Upper lobe of right lung (tissue), 1 donor: ENCODE results near the gene B2M. TPM values are rescaled to one million over a fixed set of nuclear protein-coding genes. Genes with fewer than 3 reads are reported as not detected.

Source experiments
- ATAC-seq: fragments of 200-7000 bp; cut with Tn5 transposase; one replicate; pipeline ENCODE4 v1.9.1; 2020; ENCODE audit warnings: mild to moderate bottlenecking, moderate library complexity
- DNase-seq: peaks from one replicate; pipeline ENCODE4 v3.0.0-alpha.2; 2020
- H3K27ac ChIP-seq: fragments of 200-600 bp; one replicate; pipeline ENCODE4 v1.8.0; 2022
- H3K27me3 ChIP-seq: fragments of 200-600 bp; one replicate; pipeline ENCODE4 v1.8.0; 2022; ENCODE audit warnings: mild to moderate bottlenecking
- H3K36me3 ChIP-seq: fragments of 200-600 bp; one replicate; pipeline ENCODE4 v1.8.0; 2022
- H3K4me1 ChIP-seq: fragments of 200-600 bp; one replicate; pipeline ENCODE4 v1.8.0; 2022
- H3K4me3 ChIP-seq: fragments of 200-600 bp; one replicate; pipeline ENCODE4 v1.8.0; 2022; ENCODE audit warnings: mild to moderate bottlenecking
- H3K9me3 ChIP-seq: fragments of 200-600 bp; one replicate; pipeline ENCODE4 v1.8.0; 2022
- intact Hi-C: fragments of 100-400 bp; cut with DNase I; formaldehyde crosslinking; loops from one replicate; pipeline ENCODE4 v1.11.0; 2022
- total RNA-seq: library from RNA; stranded (reverse); fragmentation: NEBNext Ultra II Directional; extraction: Animal tissue kit (Norgen Biotek cat#: 25700); gene quantifications from one replicate; pipeline ENCODE4 v1.2.1, GENCODE V29; 2021
- TF ChIP-seq, protein P1 (sequence below): fragments of 200-600 bp; IDR thresholded peaks from one replicate; pipeline ENCODE4 v1.8.0; 2022; ENCODE audit warnings: antibody characterized with exemption
- donor health status: DM: no; HTN: yes; CAD: no; lungs with severe emphysema.

Gene B2M
- total RNA-seq, 1 donor from 2014 or later, result 4,033 TPM

- DNase-seq (no peak), ATAC-seq (no peak)
- H3K9me3 ChIP-seq, result no peaks in the 10 kb centered on the region
- peaks cover 16% of the 10 kb centered on the region for H3K4me1 ChIP-seq
- H3K4me3 ChIP-seq, result no peak overlapping the region
- intact Hi-C loops, result loop anchor here (10.0 kb wide), 1 partner anchor 48 kb away; the partner anchor contains the start of genes B2M and PATL2
- TF ChIP-seq, protein P1, sequence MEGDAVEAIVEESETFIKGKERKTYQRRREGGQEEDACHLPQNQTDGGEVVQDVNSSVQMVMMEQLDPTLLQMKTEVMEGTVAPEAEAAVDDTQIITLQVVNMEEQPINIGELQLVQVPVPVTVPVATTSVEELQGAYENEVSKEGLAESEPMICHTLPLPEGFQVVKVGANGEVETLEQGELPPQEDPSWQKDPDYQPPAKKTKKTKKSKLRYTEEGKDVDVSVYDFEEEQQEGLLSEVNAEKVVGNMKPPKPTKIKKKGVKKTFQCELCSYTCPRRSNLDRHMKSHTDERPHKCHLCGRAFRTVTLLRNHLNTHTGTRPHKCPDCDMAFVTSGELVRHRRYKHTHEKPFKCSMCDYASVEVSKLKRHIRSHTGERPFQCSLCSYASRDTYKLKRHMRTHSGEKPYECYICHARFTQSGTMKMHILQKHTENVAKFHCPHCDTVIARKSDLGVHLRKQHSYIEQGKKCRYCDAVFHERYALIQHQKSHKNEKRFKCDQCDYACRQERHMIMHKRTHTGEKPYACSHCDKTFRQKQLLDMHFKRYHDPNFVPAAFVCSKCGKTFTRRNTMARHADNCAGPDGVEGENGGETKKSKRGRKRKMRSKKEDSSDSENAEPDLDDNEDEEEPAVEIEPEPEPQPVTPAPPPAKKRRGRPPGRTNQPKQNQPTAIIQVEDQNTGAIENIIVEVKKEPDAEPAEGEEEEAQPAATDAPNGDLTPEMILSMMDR, result no peak
- no peaks in the 10 kb centered on the region for H3K27me3 ChIP-seq
- peak overlapping the region; percentile 51 for H3K27ac ChIP-seq
- no peaks in the 10 kb centered on the region for H3K36me3 ChIP-seq
Observed at GRCh38 chr15:44666210-44667038, 44.9 kb upstream of the B2M start.

- Histone ChIP-seq H3K27me3 (no peaks in the 10 kb centered on the region), H3K36me3 (no peaks in the 10 kb centered on the region), H3K4me1 (peaks cover 10% of the 10 kb centered on the region), H3K4me3 (no peak overlapping the region), H3K27ac (peak overlapping the region; percentile 51), H3K9me3 (no peaks in the 10 kb centered on the region)
- DNase-seq, result no peak
- intact Hi-C loops, result loop anchor here (10.0 kb wide), 1 partner anchor 48 kb away; the partner anchor contains the start of genes B2M and PATL2
- TF ChIP-seq, protein P1, result no peak
- ATAC-seq, result no peak
Observed at GRCh38 chr15:44667039-44667360, 44.3 kb upstream of the B2M start.

- no peak overlapping the region for H3K27ac ChIP-seq
- DNase-seq (no peak), ATAC-seq (no peak)
- peaks cover 4% of the 10 kb centered on the region for H3K4me1 ChIP-seq
- H3K9me3 ChIP-seq, result no peaks in the 10 kb centered on the region
- intact Hi-C loops, result loop anchor here (10.0 kb wide), 1 partner anchor 46 kb away; the partner anchor contains the start of genes B2M and PATL2
- H3K36me3 ChIP-seq, result no peaks in the 10 kb centered on the region
- TF ChIP-seq, protein P1, result no peak
- H3K4me3 ChIP-seq, result no peak overlapping the region
- no peaks in the 10 kb centered on the region for H3K27me3 ChIP-seq
Observed at GRCh38 chr15:44668921-44669320, 42.4 kb upstream of the B2M start.

DNA sequence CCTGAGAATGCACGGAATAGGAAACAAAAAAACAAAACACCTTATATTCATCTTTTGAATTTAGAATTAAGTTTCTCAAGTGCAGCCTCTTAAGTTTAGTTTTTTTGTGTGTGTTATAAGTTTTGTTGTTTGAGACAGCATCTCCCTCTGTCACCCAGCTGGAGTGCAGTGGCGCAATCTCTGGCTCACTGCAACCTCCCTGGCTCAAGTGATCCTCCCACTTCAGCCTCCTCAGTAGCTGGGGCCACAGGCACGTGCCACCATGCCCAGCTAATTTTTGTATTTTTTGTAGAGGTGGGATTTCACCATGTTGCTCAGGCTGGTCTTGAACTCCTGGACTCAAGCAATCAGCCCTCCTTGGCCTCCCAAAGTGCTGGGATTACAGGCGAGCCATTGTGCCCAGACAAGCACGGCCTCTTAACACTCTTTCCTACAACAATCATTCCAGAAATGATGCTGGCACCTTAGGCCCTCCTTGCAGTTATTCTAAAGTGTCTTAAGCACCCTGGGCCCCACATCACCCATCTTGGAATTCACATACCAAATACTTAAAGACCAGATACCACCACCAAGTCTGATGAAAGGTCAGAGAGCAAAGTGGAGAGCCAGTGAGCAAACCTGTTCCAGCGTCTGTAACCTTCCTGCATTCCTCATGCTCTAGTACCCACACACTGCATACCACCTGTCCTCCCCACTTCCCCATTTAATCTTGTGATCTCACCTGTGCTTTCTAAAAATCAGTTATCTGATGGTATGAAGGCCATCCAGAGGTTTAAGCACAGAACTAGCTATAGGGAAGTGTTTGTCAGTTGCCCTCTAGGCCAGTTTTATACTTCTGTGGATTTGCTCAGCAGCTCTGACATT, 41.0 kb upstream of the B2M start:
- Histone ChIP-seq H3K4me3 (no peak overlapping the region), H3K27ac (no peak overlapping the region), H3K36me3 (no peaks in the 10 kb centered on the region), H3K4me1 (no peaks in the 10 kb centered on the region), H3K27me3 (no peaks in the 10 kb centered on the region), H3K9me3 (no peaks in the 10 kb centered on the region)
- DNase-seq, result no peak
- intact Hi-C loops, result no loop called here
- ATAC-seq, result peak; percentile 71
- TF ChIP-seq, protein P1, result no peak

DNA sequence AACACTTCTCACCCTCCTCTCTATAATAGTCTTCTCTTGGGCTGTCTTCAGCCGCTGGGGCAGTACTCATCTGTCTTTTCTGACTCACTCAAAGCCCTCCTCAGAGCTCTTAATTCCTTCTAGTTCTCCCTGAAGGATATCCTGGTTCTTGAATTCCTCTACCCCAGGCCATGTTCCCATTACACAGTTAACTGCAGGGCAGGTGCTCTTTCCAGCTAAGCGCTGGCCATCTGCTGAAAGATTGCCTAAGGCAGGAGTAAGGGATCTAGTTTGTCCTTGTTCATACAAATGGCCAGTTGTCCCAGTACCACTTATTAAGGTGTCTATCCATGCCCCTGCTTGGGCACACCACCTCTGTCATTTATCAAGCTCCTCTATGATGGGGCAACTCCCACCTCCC, 37.7 kb upstream of the B2M start:
- H3K27me3 ChIP-seq, result no peaks in the 10 kb centered on the region
- no peak overlapping the region for H3K27ac ChIP-seq
- intact Hi-C loops, result no loop called here
- ATAC-seq (no peak), DNase-seq (no peak)
- H3K4me1 ChIP-seq, result no peaks in the 10 kb centered on the region
- H3K36me3 ChIP-seq, result no peaks in the 10 kb centered on the region
- H3K9me3 ChIP-seq, result no peaks in the 10 kb centered on the region
- H3K4me3 ChIP-seq, result no peak overlapping the region
- TF ChIP-seq, protein P1, result no peak
